NK-92 treated with Interleukin-12 subunit alpha and Interleukin-12 subunit beta, amount 100 ng/mL, for 24 hours (cell line): ENCODE data around the gene NRN1L.
"Not testable (repeated sequence)": the region's sequence is repeated elsewhere in the genome, so short reads cannot be mapped to it uniquely, and the experiment has no call there.

Experiments
- DNase-seq: peaks from one replicate; lab custom pipeline; 2025; lab: John Stamatoyannopoulos, UW

NRN1L gene

DNA sequence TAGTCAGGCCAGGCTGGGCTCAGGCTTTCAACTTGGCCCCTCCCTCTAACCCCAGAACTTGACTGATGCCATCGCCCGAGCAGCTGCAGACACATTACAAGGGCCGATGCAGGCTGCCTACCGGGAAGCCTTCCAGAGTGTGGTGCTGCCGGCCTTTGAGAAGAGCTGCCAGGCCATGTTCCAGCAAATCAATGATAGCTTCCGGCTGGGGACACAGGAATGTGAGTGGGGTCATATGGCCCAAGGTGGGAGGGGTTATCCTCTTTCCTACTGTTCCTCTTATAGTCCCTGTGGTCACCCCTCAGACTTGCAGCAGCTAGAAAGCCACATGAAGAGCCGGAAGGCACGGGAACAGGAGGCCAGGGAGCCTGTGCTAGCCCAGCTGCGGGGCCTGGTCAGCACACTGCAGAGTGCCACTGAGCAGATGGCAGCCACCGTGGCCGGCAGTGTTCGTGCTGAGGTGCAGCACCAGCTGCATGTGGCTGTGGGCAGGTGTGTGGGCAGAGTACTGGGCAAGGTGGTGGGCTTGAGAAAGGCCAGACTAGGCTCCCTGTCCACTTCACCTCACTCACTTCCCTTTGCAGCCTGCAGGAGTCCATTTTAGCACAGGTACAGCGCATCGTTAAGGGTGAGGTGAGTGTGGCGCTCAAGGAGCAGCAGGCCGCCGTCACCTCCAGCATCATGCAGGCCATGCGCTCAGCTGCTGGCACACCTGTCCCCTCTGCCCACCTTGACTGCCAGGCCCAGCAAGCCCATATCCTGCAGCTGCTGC is 2.1 kb upstream of the NRN1L start:
- no peak for DNase-seq

DNA sequence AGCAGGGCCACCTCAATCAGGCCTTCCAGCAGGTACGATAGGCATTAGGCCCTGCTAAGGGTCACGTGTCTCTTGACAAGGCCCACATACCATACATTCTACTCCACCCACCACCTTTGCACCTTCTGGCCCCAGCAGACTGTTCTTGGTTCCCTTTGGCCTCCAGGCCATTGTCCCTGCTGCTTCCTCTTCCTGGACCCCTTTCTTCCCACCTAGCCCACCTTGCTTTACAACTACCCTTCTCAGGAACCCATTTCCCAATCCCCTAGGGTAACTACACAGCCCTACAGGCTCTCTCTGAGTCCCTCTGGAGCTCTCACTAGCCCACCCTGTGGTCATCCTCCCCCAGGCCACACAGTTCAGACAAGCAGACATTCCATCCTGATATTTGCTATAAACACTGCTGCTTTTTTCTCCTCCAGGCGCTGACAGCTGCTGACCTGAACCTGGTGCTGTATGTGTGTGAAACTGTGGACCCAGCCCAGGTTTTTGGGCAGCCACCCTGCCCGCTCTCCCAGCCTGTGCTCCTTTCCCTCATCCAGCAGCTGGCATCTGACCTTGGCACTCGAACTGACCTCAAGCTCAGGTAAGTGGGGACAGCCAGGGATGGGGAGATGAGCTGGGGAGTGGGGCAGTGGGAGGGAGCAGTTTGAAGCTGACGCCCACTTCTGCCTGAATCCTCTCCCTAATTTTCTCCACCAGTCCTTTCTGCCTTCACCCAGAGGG is 1.4 kb upstream of the NRN1L start:
- DNase-seq = no peak

DNA sequence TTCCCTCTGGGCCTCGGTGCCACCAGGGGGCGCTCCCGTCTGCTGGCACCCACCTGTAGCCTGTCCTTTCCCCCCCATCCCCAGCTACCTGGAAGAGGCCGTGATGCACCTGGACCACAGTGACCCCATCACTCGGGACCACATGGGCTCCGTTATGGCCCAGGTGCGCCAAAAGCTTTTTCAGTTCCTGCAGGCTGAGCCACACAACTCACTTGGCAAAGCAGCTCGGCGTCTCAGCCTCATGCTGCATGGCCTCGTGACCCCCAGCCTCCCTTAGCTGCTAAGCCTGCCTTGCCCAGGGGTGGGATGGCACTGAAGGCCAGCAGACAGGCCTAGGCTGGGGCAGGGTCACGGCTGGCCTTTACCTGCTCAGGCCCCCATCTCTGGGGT is 818 bp upstream of the NRN1L start:
- DNase-seq = no peak

DNA sequence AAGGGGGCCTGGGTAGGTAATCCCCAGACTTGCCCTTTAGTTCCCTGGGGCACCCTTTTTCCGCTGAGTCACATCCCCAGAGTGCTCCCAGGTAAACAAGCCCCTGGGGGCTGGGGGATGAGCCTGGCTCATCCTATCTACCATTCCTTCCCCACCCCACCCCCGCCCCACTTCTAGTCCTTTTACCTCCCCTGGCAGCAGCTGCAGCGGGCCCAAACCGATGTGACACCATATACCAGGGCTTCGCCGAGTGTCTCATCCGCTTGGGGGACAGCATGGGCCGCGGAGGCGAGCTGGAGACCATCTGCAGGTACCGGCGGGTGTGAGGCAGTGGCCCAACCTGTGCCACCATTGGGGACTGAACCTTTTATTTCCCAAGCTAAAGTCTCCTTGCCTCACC is 860 bp downstream of the NRN1L start:
- DNase-seq = no peak

DNA sequence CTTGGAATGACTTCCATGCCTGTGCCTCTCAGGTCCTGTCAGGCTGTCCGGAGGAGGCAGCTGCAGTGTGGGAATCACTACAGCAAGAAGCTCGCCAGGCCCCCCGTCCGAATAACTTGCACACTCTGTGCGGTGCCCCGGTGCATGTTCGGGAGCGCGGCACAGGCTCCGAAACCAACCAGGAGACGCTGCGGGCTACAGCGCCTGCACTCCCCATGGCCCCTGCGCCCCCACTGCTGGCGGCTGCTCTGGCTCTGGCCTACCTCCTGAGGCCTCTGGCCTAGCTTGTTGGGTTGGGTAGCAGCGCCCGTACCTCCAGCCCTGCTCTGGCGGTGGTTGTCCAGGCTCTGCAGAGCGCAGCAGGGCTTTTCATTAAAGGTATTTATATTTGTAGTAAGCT is 1.3 kb downstream of the NRN1L start:
- no peak for DNase-seq

DNA sequence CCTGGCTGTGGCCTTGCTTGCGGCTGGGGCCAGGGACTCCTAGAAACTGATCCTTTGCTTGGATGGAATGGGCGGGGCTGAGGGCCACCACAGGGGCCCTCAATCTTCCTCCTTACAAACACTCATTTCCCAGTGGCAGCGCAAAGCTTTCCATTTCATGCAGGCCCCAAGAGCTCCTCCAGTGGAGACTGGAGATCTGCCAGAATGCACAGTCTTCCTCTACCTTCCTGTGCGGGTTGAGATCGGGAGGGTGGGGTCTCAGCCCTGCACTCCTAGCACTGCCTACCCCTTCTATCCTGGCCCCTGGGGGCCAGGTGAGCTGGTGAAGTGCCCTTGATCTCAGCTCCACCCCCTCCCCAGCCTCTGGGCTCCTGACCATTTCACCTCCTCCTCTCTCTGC is 1.7 kb downstream of the NRN1L start:
- no peak for DNase-seq

DNA sequence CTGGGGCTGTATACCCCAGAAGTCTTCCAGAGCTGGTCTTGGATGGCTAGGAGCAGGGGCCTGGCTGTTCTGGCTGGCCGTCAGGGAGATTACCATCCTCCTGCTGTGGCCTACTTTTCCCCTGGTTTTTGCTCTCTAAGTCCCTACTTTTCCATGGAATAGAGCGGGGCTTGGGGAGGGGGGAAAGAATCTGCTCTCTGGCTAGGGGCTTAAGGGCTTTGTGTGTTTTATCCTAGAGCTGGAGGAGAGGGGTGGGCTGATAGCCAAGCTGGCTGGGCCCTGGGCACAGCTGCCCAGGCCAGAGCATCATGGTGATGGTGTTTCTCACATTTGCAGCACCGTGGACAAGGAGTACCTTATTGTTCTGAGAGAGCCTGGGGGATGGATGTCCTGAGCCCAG is 3.6 kb downstream of the NRN1L start:
- no peak for DNase-seq

DNA sequence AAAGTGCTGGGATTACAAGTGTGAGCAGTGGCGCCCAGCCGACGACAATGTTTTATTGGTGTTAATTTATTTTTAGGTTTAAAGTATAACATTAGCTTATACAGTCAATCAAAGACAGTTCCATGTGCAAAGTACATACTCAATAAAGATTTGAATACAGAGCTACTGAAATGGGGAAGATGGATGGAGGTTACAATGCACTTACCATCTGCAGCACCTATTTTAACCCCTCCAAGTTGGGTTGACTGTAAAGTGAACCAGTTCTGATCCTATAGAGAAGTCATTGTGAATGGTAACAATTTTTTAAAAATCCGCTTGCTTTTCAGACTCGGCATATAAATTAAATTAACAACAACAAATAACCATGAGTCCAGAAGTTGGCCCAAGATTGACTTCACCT is 7.7 kb downstream of the NRN1L start:
- DNase-seq = no peak

DNA sequence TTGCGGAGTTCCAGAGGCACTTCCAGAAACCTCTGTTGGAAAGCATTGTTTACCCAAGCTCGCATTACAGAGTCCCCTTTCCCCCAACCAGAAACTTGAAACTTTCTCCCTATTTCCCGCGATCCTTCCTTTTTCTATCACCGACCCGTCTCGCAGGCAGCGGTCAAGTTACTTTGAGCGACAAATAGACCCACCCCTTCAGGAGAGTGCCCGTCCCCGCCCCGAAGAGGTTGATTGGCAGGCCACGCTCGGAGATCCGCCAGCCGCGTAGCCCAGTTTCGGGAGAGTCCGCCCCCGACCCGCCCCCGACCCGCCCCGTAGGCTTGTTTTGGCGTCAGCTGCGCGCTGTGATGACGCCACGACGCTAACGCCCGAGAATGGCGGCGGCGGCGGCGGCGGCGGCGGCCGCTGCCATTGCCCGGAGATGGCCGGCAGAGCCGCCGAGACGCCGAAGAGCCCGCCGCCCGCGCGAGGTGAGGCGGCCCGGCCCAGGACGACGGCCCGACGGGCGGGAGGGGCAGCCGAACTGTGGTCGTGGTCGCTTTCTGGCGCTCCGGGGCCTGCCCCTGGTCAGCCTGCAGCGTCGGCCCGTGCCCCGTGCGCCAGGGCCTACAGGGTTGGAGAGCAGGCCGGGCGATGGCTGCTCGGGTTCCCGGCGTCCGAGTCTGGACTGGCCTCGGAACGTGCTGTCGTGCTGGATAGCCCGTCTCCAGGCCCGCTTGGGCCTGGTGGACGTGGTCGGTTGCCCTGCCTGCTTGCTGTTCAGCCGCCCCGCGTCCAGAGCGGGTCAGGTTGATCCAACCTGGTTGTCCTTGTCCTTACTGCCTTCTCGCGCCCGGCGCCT is 8.4 kb downstream of the NRN1L start, which contains the start of gene PSKH1:
TSS of gene PSKH1 (plus strand) at position 356 of the 844 bp plus-strand sequence. CDS start 15,496 bp downstream, outside the sequence.
- DNase-seq = peak; percentile 90

DNA sequence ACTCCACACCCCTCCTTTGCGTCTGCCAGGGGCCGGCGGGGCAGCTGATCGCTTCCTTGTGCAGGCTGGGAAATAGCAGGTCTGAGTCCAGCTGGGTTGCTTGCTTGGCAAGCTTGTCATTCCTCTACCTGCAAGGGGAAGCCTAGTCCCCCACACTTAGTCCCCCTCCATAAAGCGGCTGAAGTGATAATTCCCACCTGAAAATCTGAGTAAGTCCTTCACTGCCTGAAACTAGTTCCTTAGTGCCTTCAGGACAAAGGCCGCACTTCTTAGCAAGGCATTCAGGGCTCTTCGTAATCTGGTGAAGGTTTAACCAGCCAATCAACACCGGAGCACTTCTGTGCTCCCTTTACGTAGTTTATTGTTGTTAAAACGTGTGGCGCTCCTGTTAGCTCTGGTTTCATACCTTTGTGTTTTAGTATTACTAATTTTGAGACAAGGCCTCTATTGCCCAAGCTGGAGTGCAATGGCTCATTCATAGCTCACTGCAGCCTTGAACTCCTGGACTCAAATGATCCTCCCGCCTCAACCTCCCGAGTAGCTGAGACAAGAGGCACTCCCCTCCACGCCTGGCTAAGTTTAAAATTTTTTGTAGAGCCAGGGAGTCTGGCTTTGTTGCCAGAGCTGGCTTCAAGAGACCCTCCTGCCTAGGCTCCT is 9.2 kb downstream of the NRN1L start:
- DNase-seq = no peak

DNA sequence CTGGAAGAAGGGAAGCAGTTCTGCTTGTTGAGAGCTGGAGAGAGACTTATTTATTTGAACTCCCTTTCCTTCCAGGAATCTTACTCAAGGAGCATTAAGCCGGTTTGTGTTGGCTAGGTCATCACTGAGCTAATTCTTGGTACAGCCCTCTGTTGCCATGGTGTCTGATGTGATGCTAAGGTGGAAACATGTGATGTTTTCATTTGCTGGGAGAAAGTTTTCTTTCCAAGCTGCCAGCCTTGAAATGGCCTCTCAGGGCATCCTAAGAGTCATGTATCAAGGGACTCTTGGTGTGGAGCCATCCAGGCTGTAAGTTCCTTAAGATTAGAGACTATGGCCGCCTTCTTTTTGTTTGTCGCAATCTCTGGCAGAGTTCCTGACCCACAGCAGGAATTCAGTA is 12.5 kb downstream of the NRN1L start:
- no peak for DNase-seq

DNA sequence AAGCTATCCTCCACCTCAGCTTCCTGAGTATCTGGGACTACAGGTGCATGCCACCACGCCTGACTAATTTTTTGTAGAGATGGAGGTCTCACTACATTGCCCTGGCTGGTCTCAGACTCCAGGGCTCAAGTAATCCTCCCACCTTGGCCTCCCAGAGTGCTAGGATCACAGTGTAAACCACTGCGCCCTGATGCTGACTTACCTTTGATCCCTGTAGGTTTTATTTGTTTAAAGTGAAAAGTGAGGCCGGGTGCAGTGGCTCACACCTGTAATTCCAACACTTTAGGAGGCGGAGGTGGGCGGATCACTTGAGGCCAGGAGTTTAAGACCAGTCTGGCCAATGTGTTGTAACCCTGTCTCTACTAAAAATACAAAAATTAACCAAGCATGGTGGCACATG is 17.0 kb downstream of the NRN1L start:
- DNase-seq = no peak

DNA sequence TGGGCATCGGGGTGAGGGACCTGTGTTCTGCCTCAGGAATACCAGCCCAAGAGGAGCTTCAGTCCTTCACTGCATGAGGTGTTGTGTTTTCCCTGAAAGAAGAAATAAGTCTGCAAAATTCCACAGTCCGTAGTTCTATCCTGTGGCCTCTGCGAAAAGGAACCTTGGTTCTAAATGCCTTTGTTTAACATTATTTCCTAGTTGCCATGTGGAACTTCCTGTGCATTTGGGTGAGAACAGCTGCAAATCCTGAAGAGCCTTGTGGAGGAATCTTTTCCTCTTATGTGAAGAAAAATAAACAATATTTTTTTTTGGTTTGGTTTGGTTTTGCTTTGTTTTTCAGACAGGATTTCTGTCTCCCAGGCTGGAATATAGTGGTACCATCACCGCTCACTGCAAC is 18.1 kb downstream of the NRN1L start:
- DNase-seq = no peak

DNA sequence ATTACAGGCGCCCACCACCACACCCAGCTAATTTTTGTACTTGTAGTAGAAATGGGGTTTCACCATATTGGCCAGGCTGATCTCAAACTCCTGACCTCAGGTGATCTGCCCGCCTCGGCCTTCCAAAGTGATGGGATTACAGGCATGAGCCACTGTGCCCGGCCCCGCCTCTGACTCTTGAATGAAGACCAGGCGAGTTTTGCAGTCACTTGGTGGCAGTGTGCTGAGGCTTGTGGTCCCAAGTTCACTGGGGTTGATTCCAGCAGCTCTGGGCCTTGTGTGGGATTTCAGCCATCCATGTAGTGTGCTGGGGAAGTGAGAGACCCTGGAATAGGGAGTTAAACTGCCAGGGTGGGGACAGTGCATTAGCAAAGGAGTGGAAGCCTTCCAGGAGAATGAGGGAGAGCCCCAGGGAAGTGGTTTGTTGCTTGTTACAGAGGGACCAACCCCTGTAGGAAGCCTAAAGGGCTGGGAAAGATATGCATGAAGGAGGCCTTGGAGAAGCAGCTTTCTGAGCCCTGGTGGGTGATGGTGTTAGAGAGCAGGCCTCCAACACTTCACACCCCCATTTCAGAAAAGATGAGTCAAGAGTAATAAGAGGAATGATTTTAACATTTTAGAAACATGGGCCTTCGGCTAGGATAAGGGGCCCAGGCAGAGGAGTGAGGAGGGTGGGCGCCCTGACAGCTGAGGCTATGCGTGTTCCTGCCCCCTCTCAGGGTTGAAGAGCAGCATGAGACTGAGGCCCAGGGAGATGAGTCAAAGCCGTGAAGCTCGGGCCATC is 22.9 kb downstream of the NRN1L start:
- DNase-seq = no peak

DNA sequence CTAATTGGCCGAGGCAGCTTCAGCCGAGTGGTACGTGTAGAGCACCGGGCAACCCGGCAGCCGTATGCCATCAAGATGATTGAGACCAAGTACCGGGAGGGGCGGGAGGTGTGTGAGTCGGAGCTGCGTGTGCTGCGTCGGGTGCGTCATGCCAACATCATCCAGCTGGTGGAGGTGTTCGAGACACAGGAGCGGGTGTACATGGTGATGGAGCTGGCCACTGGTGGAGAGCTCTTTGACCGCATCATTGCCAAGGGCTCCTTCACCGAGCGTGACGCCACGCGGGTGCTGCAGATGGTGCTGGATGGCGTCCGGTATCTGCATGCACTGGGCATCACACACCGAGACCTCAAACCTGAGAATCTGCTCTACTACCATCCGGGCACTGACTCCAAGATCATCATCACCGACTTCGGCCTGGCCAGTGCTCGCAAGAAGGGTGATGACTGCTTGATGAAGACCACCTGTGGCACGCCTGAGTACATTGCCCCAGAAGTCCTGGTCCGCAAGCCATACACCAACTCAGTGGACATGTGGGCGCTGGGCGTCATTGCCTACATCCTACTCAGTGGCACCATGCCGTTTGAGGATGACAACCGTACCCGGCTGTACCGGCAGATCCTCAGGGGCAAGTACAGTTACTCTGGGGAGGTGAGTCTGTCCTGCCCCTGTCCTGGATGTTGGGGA is 24.5 kb downstream of the NRN1L start:
- DNase-seq = no peak

DNA sequence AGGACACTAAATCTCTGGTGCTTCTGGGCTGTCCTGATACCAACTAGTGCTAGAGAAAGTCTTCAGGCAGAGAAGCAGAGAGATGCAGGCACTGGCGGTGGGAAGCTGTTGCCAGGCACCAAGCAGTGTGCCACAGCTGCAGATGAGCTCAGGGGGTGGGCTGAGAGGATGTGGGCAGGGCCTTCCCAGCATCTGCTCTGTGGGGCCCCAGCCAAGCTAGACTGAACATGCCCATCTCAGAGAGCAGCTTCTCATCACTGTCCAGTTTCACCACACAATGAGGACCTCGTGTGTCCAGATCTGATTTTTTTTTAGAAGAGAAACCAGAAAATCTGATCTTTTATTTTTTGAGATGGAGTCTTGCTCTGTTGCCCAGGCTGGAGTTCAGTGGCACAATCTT is 25.5 kb downstream of the NRN1L start:
- DNase-seq = no peak

DNA sequence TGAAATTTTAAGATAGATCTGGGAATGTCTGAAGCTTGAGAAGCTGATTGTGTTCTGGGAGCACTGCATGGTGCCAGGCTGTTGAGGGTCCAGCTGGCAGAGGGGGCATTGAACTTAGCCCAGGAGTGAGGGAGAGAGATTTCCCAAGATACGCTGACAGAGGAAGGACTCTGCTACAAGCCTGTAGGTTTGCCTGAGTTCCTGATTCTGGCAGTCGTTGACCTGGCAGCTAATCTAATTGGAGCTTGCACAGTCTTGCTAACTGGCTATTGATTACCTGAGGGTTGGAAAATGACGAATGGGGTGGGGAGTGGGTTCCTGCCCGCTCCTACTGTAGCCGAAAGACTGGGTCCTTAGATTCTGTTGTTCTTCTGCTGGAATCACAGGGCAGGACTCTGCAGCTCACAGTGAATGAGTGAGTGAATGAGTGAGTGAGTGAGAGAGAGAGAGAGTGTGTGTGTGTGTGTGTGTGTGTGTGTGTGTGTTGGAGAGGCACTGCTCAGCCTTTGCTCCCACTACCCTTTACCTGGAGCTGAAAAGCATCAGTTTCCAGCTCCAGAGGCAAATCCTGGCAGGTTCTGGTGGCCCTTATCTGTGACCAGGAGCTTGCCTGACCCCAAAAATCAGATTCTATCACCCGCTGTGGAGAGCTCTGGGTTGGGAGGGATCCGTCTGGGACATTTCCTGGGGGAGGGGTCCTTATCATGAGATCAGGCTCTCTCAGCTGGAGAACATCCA is 30.2 kb downstream of the NRN1L start:
- no peak for DNase-seq

DNA sequence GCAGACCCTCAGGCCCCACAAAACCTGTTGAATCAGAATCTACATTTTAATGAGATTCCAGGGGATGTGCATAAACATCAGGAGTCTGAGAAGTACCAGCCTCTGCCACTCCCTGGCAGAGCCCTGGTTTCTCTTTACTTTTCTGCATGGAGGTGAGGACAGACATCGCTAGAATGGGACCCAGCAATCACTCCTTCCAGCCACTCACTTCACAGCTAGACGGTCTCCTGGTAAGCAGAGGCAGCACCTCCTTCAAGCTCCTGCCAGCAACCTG is 30.7 kb downstream of the NRN1L start:
- not testable (repeated sequence) for DNase-seq

DNA sequence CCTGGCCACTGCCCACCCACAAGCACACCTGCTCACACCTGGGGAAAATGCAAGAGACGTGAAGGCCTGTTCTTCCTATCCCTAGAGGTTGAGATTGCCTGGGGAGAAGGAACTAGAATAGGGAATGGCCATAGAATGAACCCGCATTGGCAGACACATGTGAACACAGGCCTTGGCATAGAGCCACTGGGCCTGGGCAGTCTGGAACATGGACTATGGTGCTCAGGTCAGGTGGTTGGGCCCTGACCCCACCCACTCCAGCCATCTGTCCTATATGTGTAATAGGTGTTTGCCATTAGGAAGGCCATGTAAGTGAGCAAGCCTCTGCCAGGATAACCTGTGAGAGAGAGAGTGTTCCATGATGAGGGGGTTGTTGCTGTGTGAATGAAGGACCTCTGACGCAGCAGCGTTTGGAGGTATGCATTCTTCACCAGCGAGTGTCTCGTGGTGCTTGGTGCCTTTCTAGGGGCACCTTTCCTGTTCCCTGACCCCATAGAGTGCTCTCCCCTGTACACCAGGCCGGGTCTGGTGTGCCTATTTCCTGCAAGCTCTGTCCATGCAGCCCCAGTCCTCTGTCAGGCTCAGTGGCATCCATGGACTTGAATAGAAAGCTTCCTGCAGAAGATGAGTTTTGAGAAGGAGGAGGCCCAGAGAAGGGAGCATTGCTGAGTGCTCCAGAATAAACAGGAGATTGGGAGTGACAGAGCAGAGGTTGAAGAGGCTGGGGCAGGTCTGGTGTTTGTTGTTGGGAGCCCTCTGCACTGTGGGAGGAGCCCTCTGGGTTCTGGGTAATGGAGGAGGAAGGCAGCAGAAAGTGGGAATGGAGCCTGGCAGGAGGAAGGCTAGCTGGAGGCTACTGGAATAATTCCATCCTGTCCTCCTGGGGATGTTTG is 31.4 kb downstream of the NRN1L start:
- no peak for DNase-seq
